GM23338 (cell line): ENCODE measurements around the gene CSNK2B. TPM values are rescaled to one million over a fixed set of nuclear protein-coding genes. Genes with fewer than 3 reads are reported as not detected.

Experiments used
- ATAC-seq: fragments of 200-7000 bp; cut with Tn5 transposase; 3 replicates; pipeline ENCODE4 v1.9.1; 2020
- DNase-seq: peaks from one replicate; pipeline ENCODE4 v3.0.0-alpha.2; 2015; ENCODE audit warnings: low spot score
- H2AFZ ChIP-seq: fragments of 200-600 bp; sonication (generic); 2 replicates; pipeline ENCODE4 v1.8.0; 2016; ENCODE audit warnings: antibody characterized with exemption, mild to moderate bottlenecking, moderate library complexity
- H3F3A ChIP-seq: fragments of 200-600 bp; sonication (generic); replicated peaks from 2 replicates; pipeline ENCODE4 v1.8.0; 2017; ENCODE audit warnings: antibody characterized with exemption, mixed run types, low read depth
- H3K27ac ChIP-seq: fragments of 200-600 bp; sonication (generic); 2 replicates; pipeline ENCODE4 v1.6.1; 2016; ENCODE audit warnings: low read depth
- H3K27me3 ChIP-seq: fragments of 200-600 bp; sonication (generic); 2 replicates; pipeline ENCODE4 v1.8.0; 2016; ENCODE audit warnings: mild to moderate bottlenecking, mixed run types, moderate library complexity; ENCODE audit not compliant: insufficient read depth
- H3K36me3 ChIP-seq: fragments of 200-600 bp; sonication (generic); 2 replicates; pipeline ENCODE4 v1.8.0; 2016; ENCODE audit warnings: mild to moderate bottlenecking; ENCODE audit not compliant: insufficient read depth
- H3K4me1 ChIP-seq: fragments of 200-600 bp; sonication (generic); 2 replicates; pipeline ENCODE4 v1.8.0; 2016; ENCODE audit warnings: mild to moderate bottlenecking, moderate library complexity; ENCODE audit not compliant: insufficient read depth
- H3K4me2 ChIP-seq: fragments of 200-600 bp; sonication (generic); 2 replicates; pipeline ENCODE4 v1.7.1; 2017; ENCODE audit warnings: mixed run types
- H3K4me3 ChIP-seq: fragments of 200-600 bp; sonication (generic); 2 replicates; pipeline ENCODE4 v1.6.1; 2016; ENCODE audit warnings: mixed run types
- H3K79me2 ChIP-seq: fragments of 200-600 bp; sonication (generic); replicated peaks from 2 replicates; pipeline ENCODE4 v1.8.0; 2017; ENCODE audit warnings: mild to moderate bottlenecking; ENCODE audit not compliant: insufficient read depth
- H3K9me2 ChIP-seq: fragments of 200-600 bp; sonication (generic); 2 replicates; pipeline ENCODE4 v1.8.0; 2017; ENCODE audit not compliant: insufficient read depth
- H4K20me1 ChIP-seq: fragments of 200-600 bp; sonication (generic); replicated peaks from 2 replicates; pipeline ENCODE4 v1.8.0; 2017; ENCODE audit warnings: mild to moderate bottlenecking; ENCODE audit not compliant: insufficient read depth
- H3K27ac Mint-ChIP-seq: 2 replicates; pipeline ENCODE4 v1.8.0; 2020; ENCODE audit warnings: inconsistent platforms, mild to moderate bottlenecking, moderate library complexity, mixed read lengths
- H3K27me3 Mint-ChIP-seq: 3 replicates; pipeline ENCODE4 v1.8.0; 2022; ENCODE audit warnings: low read depth, mild to moderate bottlenecking, moderate library complexity, mixed read lengths, inconsistent platforms; ENCODE audit not compliant: insufficient read depth, poor library complexity
- H3K36me3 Mint-ChIP-seq: 3 replicates; pipeline ENCODE4 v1.8.0; 2021; ENCODE audit warnings: low read depth, mild to moderate bottlenecking, inconsistent platforms, moderate library complexity, mixed read lengths
- H3K4me1 Mint-ChIP-seq: 3 replicates; pipeline ENCODE4 v1.8.0; 2020; ENCODE audit warnings: mild to moderate bottlenecking, inconsistent platforms, mixed read lengths
- H3K4me3 Mint-ChIP-seq: 3 replicates; pipeline ENCODE4 v1.8.0; 2021; ENCODE audit warnings: moderate library complexity, mild to moderate bottlenecking, inconsistent platforms, mixed read lengths
- H3K9me3 Mint-ChIP-seq: 3 replicates; pipeline ENCODE4 v1.8.0; 2020; ENCODE audit warnings: moderate library complexity, mild to moderate bottlenecking, inconsistent platforms, mixed read lengths
- CREB1 ChIP-seq: fragments of 250-450 bp; sonication (Bioruptor Pico); IDR thresholded peaks from 2 replicates; pipeline ENCODE4 v1.5.0; 2020; ENCODE audit warnings: low read depth, mild to moderate bottlenecking, moderate library complexity
- CTCF ChIP-seq, 2 experiments: fragments of 200-600 bp in 1 of 2; sonication (generic) in 1 of 2; conservative IDR thresholded peaks; 2 replicates each; pipeline versions ENCODE4 v1.5.1 to v1.6.1; 2016 to 2017; ENCODE audit warnings: antibody characterized with exemption in 2 of 2, low read depth in 2 of 2, mild to moderate bottlenecking in 2 of 2, moderate library complexity in 1 of 2
- EZH2 ChIP-seq: fragments of 200-600 bp; sonication (generic); IDR thresholded peaks from one replicate; pipeline ENCODE4 v1.8.0; 2017; ENCODE audit warnings: antibody characterized with exemption, mild to moderate bottlenecking, low read depth; ENCODE audit not compliant: unreplicated experiment
- EZH2phosphoT487 ChIP-seq: fragments of 200-600 bp; sonication (generic); IDR thresholded peaks from one replicate; pipeline ENCODE4 v1.8.1; 2018; ENCODE audit warnings: antibody characterized with exemption; ENCODE audit not compliant: unreplicated experiment
- JUNB ChIP-seq: IDR thresholded peaks from one replicate; pipeline ENCODE4 v1.6.1; 2016; ENCODE audit warnings: antibody characterized with exemption; ENCODE audit not compliant: unreplicated experiment
- NANOG ChIP-seq: IDR thresholded peaks from 2 replicates; pipeline ENCODE4 v1.6.1; 2016; ENCODE audit warnings: antibody characterized with exemption, borderline replicate concordance
- POLR2AphosphoS5 ChIP-seq: IDR thresholded peaks from 2 replicates; pipeline ENCODE4 v1.6.1; 2016; ENCODE audit warnings: antibody characterized with exemption, low read depth
- STAT1 ChIP-seq: IDR thresholded peaks from one replicate; pipeline ENCODE4 v1.6.1; 2016; ENCODE audit warnings: antibody characterized with exemption; ENCODE audit not compliant: unreplicated experiment
- ZNF114 ChIP-seq: fragments of 250-450 bp; sonication (Bioruptor Pico); IDR thresholded peaks from 2 replicates; pipeline ENCODE4 v1.5.0; 2020; ENCODE audit warnings: mild to moderate bottlenecking, moderate library complexity
- ZNF331 ChIP-seq: fragments of 250-450 bp; sonication (Bioruptor Pico); IDR thresholded peaks from 2 replicates; pipeline ENCODE4 v1.5.0; 2020; ENCODE audit warnings: low read depth, mild to moderate bottlenecking, moderate library complexity
- ZNF462 ChIP-seq: fragments of 250-450 bp; sonication (Bioruptor Pico); IDR thresholded peaks from 2 replicates; pipeline ENCODE4 v1.5.0; 2020; ENCODE audit warnings: mild to moderate bottlenecking, moderate library complexity
- polyA plus RNA-seq: library from polyadenylated mRNA; unstranded; fragments of >200 nt; fragmentation: Nextera tagmentation; extraction: Ambion mirVana; gene quantifications from 2 replicates; pipeline ENCODE4 v1.2.1, GENCODE V29; 2016
- total RNA-seq: library from RNA; depleted of rRNA; stranded (reverse); fragments of >200 nt; shearing (Covaris generic); gene quantifications from 2 replicates; pipeline ENCODE4 v1.2.3, GENCODE V29; 2014
- TF ChIP-seq, protein P1 (sequence below): IDR thresholded peaks from one replicate; pipeline ENCODE4 v1.6.1; 2018; ENCODE audit warnings: antibody characterized with exemption; ENCODE audit not compliant: unreplicated experiment
- TF ChIP-seq, protein P2 (sequence below): IDR thresholded peaks from 2 replicates; pipeline ENCODE4 v1.6.1; 2016; ENCODE audit warnings: antibody characterized with exemption

The CSNK2B gene
- total and polyA plus RNA-seq, 2 experiments from 2014 or later = 260 to 271 TPM

- H3F3A ChIP-seq = peaks cover 3% of the 10 kb centered on the region; the same call in 1 of the 2 replicates
- no peaks in the 10 kb centered on the region for H3K36me3 ChIP-seq
- peaks cover 5% of the 10 kb centered on the region; the same call in 1 of the 2 replicates for H3K4me1 ChIP-seq
- Mint-ChIP-seq H3K36me3 (peaks cover 8% of the 10 kb centered on the region; the same call in 2 of the 3 replicates), H3K27ac (peak overlapping the region; percentile 95), H3K27me3 (peaks cover 6% of the 10 kb centered on the region), H3K4me1 (peaks cover 10% of the 10 kb centered on the region), H3K9me3 (no peaks in the 10 kb centered on the region), H3K4me3 (peak overlapping the region; percentile 96)
- no peak overlapping the region for H3K27ac ChIP-seq
- no peaks in the 10 kb centered on the region for H3K27me3 ChIP-seq
- H3K4me3 ChIP-seq = peak overlapping the region; percentile 80
- H3K4me2 ChIP-seq = peak overlapping the region; percentile 86
- TF ChIP-seq POLR2AphosphoS5 (no peak), STAT1 (no peak), EZH2phosphoT487 (no peak), ZNF114 (CRISPR knock-in tag) (no peak), CREB1 (CRISPR knock-in tag) (no peak), NANOG (no peak), ZNF462 (CRISPR knock-in tag) (no peak), EZH2 (no peak), ZNF331 (CRISPR knock-in tag) (no peak), CTCF (conservative IDR thresholded peaks at IDR 0.05; ENCODE audit: low read depth in 2 of 2) (no peak), JUNB (no peak)
- TF ChIP-seq, protein P1, sequence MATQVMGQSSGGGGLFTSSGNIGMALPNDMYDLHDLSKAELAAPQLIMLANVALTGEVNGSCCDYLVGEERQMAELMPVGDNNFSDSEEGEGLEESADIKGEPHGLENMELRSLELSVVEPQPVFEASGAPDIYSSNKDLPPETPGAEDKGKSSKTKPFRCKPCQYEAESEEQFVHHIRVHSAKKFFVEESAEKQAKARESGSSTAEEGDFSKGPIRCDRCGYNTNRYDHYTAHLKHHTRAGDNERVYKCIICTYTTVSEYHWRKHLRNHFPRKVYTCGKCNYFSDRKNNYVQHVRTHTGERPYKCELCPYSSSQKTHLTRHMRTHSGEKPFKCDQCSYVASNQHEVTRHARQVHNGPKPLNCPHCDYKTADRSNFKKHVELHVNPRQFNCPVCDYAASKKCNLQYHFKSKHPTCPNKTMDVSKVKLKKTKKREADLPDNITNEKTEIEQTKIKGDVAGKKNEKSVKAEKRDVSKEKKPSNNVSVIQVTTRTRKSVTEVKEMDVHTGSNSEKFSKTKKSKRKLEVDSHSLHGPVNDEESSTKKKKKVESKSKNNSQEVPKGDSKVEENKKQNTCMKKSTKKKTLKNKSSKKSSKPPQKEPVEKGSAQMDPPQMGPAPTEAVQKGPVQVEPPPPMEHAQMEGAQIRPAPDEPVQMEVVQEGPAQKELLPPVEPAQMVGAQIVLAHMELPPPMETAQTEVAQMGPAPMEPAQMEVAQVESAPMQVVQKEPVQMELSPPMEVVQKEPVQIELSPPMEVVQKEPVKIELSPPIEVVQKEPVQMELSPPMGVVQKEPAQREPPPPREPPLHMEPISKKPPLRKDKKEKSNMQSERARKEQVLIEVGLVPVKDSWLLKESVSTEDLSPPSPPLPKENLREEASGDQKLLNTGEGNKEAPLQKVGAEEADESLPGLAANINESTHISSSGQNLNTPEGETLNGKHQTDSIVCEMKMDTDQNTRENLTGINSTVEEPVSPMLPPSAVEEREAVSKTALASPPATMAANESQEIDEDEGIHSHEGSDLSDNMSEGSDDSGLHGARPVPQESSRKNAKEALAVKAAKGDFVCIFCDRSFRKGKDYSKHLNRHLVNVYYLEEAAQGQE = no peak
- TF ChIP-seq, protein P2, sequence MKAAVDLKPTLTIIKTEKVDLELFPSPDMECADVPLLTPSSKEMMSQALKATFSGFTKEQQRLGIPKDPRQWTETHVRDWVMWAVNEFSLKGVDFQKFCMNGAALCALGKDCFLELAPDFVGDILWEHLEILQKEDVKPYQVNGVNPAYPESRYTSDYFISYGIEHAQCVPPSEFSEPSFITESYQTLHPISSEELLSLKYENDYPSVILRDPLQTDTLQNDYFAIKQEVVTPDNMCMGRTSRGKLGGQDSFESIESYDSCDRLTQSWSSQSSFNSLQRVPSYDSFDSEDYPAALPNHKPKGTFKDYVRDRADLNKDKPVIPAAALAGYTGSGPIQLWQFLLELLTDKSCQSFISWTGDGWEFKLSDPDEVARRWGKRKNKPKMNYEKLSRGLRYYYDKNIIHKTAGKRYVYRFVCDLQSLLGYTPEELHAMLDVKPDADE = no peak
- H4K20me1 ChIP-seq = peaks cover 3% of the 10 kb centered on the region; the same call in 1 of the 2 replicates
- H3K79me2 ChIP-seq = peaks cover 14% of the 10 kb centered on the region
- ATAC-seq (no peak), DNase-seq (no peak)
- no peaks in the 10 kb centered on the region for H3K9me2 ChIP-seq
- peak overlapping the region; percentile 80; the same call in 1 of the 2 replicates for H2AFZ ChIP-seq
Observed at GRCh38 chr6:31701666-31702404, 36.0 kb downstream of the CSNK2B start.
